GM23338 (cell line): ENCODE results near the gene PUM1. TPM values are rescaled to one million over a fixed set of nuclear protein-coding genes. Genes with fewer than 3 reads are reported as not detected.

Experiments
- ATAC-seq: fragments of 200-7000 bp; cut with Tn5 transposase; 3 replicates; pipeline ENCODE4 v1.9.1; 2020
- DNase-seq: peaks from one replicate; pipeline ENCODE4 v3.0.0-alpha.2; 2015; ENCODE audit warnings: low spot score
- H2AFZ ChIP-seq: fragments of 200-600 bp; sonication (generic); 2 replicates; pipeline ENCODE4 v1.8.0; 2016; ENCODE audit warnings: antibody characterized with exemption, mild to moderate bottlenecking, moderate library complexity
- H3F3A ChIP-seq: fragments of 200-600 bp; sonication (generic); replicated peaks from 2 replicates; pipeline ENCODE4 v1.8.0; 2017; ENCODE audit warnings: antibody characterized with exemption, mixed run types, low read depth
- H3K27ac ChIP-seq: fragments of 200-600 bp; sonication (generic); 2 replicates; pipeline ENCODE4 v1.6.1; 2016; ENCODE audit warnings: low read depth
- H3K27me3 ChIP-seq: fragments of 200-600 bp; sonication (generic); 2 replicates; pipeline ENCODE4 v1.8.0; 2016; ENCODE audit warnings: mild to moderate bottlenecking, mixed run types, moderate library complexity; ENCODE audit not compliant: insufficient read depth
- H3K36me3 ChIP-seq: fragments of 200-600 bp; sonication (generic); 2 replicates; pipeline ENCODE4 v1.8.0; 2016; ENCODE audit warnings: mild to moderate bottlenecking; ENCODE audit not compliant: insufficient read depth
- H3K4me1 ChIP-seq: fragments of 200-600 bp; sonication (generic); 2 replicates; pipeline ENCODE4 v1.8.0; 2016; ENCODE audit warnings: mild to moderate bottlenecking, moderate library complexity; ENCODE audit not compliant: insufficient read depth
- H3K4me2 ChIP-seq: fragments of 200-600 bp; sonication (generic); 2 replicates; pipeline ENCODE4 v1.7.1; 2017; ENCODE audit warnings: mixed run types
- H3K4me3 ChIP-seq: fragments of 200-600 bp; sonication (generic); 2 replicates; pipeline ENCODE4 v1.6.1; 2016; ENCODE audit warnings: mixed run types
- H3K79me2 ChIP-seq: fragments of 200-600 bp; sonication (generic); replicated peaks from 2 replicates; pipeline ENCODE4 v1.8.0; 2017; ENCODE audit warnings: mild to moderate bottlenecking; ENCODE audit not compliant: insufficient read depth
- H3K9me2 ChIP-seq: fragments of 200-600 bp; sonication (generic); 2 replicates; pipeline ENCODE4 v1.8.0; 2017; ENCODE audit not compliant: insufficient read depth
- H4K20me1 ChIP-seq: fragments of 200-600 bp; sonication (generic); replicated peaks from 2 replicates; pipeline ENCODE4 v1.8.0; 2017; ENCODE audit warnings: mild to moderate bottlenecking; ENCODE audit not compliant: insufficient read depth
- H3K27ac Mint-ChIP-seq: 2 replicates; pipeline ENCODE4 v1.8.0; 2020; ENCODE audit warnings: inconsistent platforms, mild to moderate bottlenecking, moderate library complexity, mixed read lengths
- H3K27me3 Mint-ChIP-seq: 3 replicates; pipeline ENCODE4 v1.8.0; 2022; ENCODE audit warnings: low read depth, mild to moderate bottlenecking, moderate library complexity, mixed read lengths, inconsistent platforms; ENCODE audit not compliant: insufficient read depth, poor library complexity
- H3K36me3 Mint-ChIP-seq: 3 replicates; pipeline ENCODE4 v1.8.0; 2021; ENCODE audit warnings: low read depth, mild to moderate bottlenecking, inconsistent platforms, moderate library complexity, mixed read lengths
- H3K4me1 Mint-ChIP-seq: 3 replicates; pipeline ENCODE4 v1.8.0; 2020; ENCODE audit warnings: mild to moderate bottlenecking, inconsistent platforms, mixed read lengths
- H3K4me3 Mint-ChIP-seq: 3 replicates; pipeline ENCODE4 v1.8.0; 2021; ENCODE audit warnings: moderate library complexity, mild to moderate bottlenecking, inconsistent platforms, mixed read lengths
- H3K9me3 Mint-ChIP-seq: 3 replicates; pipeline ENCODE4 v1.8.0; 2020; ENCODE audit warnings: moderate library complexity, mild to moderate bottlenecking, inconsistent platforms, mixed read lengths
- EZH2phosphoT487 ChIP-seq: fragments of 200-600 bp; sonication (generic); IDR thresholded peaks from one replicate; pipeline ENCODE4 v1.8.1; 2018; ENCODE audit warnings: antibody characterized with exemption; ENCODE audit not compliant: unreplicated experiment
- JUNB ChIP-seq: IDR thresholded peaks from one replicate; pipeline ENCODE4 v1.6.1; 2016; ENCODE audit warnings: antibody characterized with exemption; ENCODE audit not compliant: unreplicated experiment
- NANOG ChIP-seq: IDR thresholded peaks from 2 replicates; pipeline ENCODE4 v1.6.1; 2016; ENCODE audit warnings: antibody characterized with exemption, borderline replicate concordance
- STAT1 ChIP-seq: IDR thresholded peaks from one replicate; pipeline ENCODE4 v1.6.1; 2016; ENCODE audit warnings: antibody characterized with exemption; ENCODE audit not compliant: unreplicated experiment
- polyA plus RNA-seq: library from polyadenylated mRNA; unstranded; fragments of >200 nt; fragmentation: Nextera tagmentation; extraction: Ambion mirVana; gene quantifications from 2 replicates; pipeline ENCODE4 v1.2.1, GENCODE V29; 2016
- total RNA-seq: library from RNA; depleted of rRNA; stranded (reverse); fragments of >200 nt; shearing (Covaris generic); gene quantifications from 2 replicates; pipeline ENCODE4 v1.2.3, GENCODE V29; 2014
- TF ChIP-seq, protein P1 (sequence below): fragments of 250-450 bp; sonication (Bioruptor Pico); IDR thresholded peaks from 2 replicates; pipeline ENCODE4 v1.5.0; 2020; ENCODE audit warnings: mild to moderate bottlenecking, moderate library complexity

The PUM1 gene
- total and polyA plus RNA-seq, 2 experiments from 2014 or later = 44.4 to 117 TPM

DNA sequence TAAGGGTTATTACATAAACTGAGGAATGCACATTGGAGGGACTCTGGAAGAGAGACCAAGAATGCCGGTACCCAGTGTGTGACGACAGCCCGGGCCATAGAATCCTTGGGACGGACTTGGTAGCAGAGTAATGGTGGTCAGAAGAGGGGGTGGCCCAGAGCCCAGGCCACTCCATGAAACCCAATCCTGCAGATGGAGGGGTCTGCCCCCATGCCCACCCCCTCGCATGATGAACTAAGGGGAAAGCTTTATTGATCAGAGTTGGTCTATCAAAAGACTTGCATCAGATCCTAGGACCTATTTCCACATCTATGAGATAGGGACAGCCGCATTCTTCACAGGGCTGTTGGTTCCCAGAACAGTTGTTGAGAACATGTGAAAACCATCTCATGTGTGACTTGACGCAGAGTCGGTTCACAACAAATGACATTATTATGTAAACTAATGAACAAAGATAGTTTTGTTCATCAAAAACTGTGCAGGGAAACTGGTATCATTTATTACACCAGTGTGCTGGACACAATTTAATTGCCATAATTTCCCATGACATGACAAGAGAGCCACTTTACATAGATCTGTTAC lies 135.5 kb downstream of the PUM1 start:
- Histone ChIP-seq H3K4me2 (no peak overlapping the region), H3F3A (peaks cover 27% of the 10 kb centered on the region), H3K9me2 (no peaks in the 10 kb centered on the region), H3K27me3 (no peaks in the 10 kb centered on the region), H3K4me1 (peaks cover 9% of the 10 kb centered on the region), H3K36me3 (peaks cover 4% of the 10 kb centered on the region; the same call in 1 of the 2 replicates), H3K79me2 (no peaks in the 10 kb centered on the region), H3K4me3 (no peak overlapping the region), H4K20me1 (peaks cover 15% of the 10 kb centered on the region), H2AFZ (no peak overlapping the region), H3K27ac (peak overlapping the region; percentile 84)
- ATAC-seq (peak; percentile 27), DNase-seq (no peak)
- no peaks in the 10 kb centered on the region for H3K9me3 Mint-ChIP-seq
- H3K27ac Mint-ChIP-seq = no peak overlapping the region
- no peak overlapping the region for H3K4me3 Mint-ChIP-seq
- peaks cover 7% of the 10 kb centered on the region for H3K4me1 Mint-ChIP-seq
- H3K36me3 Mint-ChIP-seq = peaks cover 30% of the 10 kb centered on the region
- H3K27me3 Mint-ChIP-seq = peaks cover 19% of the 10 kb centered on the region
- TF ChIP-seq JUNB = no peak
- TF ChIP-seq EZH2phosphoT487 = no peak
- TF ChIP-seq, protein P1, sequence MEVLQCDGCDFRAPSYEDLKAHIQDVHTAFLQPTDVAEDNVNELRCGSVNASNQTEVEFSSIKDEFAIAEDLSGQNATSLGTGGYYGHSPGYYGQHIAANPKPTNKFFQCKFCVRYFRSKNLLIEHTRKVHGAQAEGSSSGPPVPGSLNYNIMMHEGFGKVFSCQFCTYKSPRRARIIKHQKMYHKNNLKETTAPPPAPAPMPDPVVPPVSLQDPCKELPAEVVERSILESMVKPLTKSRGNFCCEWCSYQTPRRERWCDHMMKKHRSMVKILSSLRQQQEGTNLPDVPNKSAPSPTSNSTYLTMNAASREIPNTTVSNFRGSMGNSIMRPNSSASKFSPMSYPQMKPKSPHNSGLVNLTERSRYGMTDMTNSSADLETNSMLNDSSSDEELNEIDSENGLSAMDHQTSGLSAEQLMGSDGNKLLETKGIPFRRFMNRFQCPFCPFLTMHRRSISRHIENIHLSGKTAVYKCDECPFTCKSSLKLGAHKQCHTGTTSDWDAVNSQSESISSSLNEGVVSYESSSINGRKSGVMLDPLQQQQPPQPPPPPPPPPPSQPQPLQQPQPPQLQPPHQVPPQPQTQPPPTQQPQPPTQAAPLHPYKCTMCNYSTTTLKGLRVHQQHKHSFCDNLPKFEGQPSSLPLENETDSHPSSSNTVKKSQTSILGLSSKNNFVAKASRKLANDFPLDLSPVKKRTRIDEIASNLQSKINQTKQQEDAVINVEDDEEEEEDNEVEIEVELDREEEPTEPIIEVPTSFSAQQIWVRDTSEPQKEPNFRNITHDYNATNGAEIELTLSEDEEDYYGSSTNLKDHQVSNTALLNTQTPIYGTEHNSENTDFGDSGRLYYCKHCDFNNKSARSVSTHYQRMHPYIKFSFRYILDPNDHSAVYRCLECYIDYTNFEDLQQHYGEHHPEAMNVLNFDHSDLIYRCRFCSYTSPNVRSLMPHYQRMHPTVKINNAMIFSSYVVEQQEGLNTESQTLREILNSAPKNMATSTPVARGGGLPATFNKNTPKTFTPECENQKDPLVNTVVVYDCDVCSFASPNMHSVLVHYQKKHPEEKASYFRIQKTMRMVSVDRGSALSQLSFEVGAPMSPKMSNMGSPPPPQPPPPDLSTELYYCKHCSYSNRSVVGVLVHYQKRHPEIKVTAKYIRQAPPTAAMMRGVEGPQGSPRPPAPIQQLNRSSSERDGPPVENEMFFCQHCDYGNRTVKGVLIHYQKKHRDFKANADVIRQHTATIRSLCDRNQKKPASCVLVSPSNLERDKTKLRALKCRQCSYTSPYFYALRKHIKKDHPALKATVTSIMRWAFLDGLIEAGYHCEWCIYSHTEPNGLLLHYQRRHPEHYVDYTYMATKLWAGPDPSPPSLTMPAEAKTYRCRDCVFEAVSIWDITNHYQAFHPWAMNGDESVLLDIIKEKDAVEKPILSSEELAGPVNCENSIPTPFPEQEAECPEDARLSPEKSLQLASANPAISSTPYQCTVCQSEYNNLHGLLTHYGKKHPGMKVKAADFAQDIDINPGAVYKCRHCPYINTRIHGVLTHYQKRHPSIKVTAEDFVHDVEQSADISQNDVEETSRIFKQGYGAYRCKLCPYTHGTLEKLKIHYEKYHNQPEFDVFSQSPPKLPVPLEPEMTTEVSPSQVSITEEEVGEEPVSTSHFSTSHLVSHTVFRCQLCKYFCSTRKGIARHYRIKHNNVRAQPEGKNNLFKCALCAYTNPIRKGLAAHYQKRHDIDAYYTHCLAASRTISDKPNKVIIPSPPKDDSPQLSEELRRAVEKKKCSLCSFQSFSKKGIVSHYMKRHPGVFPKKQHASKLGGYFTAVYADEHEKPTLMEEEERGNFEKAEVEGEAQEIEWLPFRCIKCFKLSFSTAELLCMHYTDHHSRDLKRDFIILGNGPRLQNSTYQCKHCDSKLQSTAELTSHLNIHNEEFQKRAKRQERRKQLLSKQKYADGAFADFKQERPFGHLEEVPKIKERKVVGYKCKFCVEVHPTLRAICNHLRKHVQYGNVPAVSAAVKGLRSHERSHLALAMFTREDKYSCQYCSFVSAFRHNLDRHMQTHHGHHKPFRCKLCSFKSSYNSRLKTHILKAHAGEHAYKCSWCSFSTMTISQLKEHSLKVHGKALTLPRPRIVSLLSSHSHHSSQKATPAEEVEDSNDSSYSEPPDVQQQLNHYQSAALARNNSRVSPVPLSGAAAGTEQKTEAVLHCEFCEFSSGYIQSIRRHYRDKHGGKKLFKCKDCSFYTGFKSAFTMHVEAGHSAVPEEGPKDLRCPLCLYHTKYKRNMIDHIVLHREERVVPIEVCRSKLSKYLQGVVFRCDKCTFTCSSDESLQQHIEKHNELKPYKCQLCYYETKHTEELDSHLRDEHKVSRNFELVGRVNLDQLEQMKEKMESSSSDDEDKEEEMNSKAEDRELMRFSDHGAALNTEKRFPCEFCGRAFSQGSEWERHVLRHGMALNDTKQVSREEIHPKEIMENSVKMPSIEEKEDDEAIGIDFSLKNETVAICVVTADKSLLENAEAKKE = no peak
- no peak for TF ChIP-seq NANOG
- no peak for TF ChIP-seq STAT1
